GM13976 (cell line): ENCODE data around the gene MAP3K7.

Source experiments
- DNase-seq: peaks from one replicate; pipeline ENCODE4 v3.0.0; 2012; ENCODE audit warnings: low spot score
- in situ Hi-C: fragments of 300-500 bp; cut with MboI; formaldehyde crosslinking; loops from one replicate; pipeline ENCODE4 v1.12.0; 2022; ENCODE audit warnings: low sequenced_read_pairs, mixed read lengths, inconsistent platforms; ENCODE audit not compliant: unreplicated experiment
- TF ChIP-seq, protein P1 (sequence below): IDR thresholded peaks from 2 replicates; pipeline ENCODE4 v1.5.1; 2012; ENCODE audit warnings: borderline replicate concordance, mild to moderate bottlenecking; ENCODE audit not compliant: insufficient read depth; ENCODE audit errors: extremely low read depth, missing control alignments, control extremely low read depth

MAP3K7 gene

DNA sequence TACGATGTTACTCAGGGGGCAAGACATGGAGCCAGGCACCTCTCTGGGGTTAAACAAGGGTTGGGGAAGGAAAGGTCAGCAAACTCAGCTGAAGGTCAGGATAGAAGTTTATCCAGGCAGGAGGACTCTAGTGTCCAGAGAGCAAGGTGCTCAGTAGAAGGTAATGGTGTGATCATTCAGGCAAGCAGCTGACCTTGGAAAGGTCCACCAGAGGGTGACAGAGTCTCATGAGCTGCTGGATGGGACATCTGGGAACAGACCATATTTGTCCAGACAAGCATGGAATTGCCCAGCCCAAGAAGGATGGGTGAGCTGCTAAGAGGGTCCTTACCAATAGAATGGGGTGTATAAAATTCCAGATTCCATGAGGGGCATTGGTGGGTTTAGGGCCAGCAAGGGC, 89.5 kb downstream of the MAP3K7 start:
- DNase-seq, result no peak
- in situ Hi-C loops, result no loop called here
- TF ChIP-seq, protein P1, sequence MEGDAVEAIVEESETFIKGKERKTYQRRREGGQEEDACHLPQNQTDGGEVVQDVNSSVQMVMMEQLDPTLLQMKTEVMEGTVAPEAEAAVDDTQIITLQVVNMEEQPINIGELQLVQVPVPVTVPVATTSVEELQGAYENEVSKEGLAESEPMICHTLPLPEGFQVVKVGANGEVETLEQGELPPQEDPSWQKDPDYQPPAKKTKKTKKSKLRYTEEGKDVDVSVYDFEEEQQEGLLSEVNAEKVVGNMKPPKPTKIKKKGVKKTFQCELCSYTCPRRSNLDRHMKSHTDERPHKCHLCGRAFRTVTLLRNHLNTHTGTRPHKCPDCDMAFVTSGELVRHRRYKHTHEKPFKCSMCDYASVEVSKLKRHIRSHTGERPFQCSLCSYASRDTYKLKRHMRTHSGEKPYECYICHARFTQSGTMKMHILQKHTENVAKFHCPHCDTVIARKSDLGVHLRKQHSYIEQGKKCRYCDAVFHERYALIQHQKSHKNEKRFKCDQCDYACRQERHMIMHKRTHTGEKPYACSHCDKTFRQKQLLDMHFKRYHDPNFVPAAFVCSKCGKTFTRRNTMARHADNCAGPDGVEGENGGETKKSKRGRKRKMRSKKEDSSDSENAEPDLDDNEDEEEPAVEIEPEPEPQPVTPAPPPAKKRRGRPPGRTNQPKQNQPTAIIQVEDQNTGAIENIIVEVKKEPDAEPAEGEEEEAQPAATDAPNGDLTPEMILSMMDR, result no peak

DNA sequence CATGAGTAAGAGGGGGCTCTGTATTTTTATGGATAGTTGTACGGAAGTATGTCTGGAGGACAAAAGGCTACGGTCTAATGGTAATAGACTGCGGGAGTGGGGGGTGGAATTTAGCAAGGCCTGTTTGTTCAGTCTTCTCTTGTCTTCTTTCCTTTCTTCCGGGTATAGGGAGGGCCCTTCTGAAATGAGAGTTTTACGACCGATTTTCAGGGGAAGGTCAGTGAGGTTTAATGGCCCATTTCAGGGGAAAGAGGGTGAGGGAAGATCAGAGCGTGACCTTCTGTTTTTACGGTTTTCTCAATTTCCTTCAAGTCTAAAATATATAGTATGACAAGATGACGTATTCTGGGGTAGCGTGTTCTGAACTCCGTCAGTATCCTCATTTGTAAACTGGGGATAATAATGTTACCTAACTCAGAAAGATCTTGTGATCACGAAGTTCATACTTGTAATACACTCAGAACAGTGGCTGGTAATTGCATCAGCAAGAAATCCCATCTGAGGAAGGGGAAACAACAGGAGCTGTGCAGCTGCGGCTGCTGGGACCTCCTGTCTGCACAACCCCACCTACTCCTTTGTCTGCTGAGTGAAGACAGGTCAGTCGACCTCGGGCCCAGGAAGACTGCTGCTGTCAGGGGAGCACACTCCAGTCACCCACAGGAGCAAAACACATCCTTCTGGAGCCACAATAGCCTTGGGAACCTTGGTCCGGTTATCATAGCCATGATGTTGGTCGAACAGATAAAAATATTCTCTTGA, 90.4 kb downstream of the MAP3K7 start:
- in situ Hi-C loops, result no loop called here
- DNase-seq, result no peak

DNA sequence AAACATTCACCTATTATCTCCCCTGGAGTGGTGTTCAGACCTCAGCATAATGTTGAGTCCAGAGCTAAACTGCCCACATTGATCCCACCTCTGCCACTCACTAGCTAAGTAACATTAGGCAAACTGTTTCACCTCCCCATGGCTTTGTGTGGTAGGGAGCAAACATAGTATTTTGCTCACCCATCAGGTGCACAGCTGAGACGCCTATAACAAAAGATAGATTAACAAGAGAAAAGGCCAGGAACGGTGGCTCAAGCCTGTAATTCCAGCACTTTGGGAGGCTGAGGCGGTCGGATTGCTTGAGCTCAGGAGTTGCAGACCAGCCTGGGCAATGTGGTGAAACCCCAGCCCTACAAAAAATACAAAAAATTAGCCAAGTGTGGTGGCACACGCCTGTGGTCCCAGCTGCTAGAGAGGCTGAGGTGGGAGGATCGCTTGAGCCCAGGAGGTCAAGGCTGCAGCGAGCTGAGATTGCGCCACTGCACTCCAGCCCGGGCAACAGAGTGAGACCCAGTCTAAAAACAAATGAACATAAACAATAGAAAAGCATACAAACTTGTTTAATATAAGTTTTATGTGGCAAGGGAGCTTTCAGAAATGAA, 91.6 kb downstream of the MAP3K7 start:
- in situ Hi-C loops, result no loop called here
- TF ChIP-seq, protein P1, result no peak
- no peak for DNase-seq

More for the DNA sequence above, 90.4 kb downstream of the MAP3K7 start:
- TF ChIP-seq, protein P1, result no peak

DNA sequence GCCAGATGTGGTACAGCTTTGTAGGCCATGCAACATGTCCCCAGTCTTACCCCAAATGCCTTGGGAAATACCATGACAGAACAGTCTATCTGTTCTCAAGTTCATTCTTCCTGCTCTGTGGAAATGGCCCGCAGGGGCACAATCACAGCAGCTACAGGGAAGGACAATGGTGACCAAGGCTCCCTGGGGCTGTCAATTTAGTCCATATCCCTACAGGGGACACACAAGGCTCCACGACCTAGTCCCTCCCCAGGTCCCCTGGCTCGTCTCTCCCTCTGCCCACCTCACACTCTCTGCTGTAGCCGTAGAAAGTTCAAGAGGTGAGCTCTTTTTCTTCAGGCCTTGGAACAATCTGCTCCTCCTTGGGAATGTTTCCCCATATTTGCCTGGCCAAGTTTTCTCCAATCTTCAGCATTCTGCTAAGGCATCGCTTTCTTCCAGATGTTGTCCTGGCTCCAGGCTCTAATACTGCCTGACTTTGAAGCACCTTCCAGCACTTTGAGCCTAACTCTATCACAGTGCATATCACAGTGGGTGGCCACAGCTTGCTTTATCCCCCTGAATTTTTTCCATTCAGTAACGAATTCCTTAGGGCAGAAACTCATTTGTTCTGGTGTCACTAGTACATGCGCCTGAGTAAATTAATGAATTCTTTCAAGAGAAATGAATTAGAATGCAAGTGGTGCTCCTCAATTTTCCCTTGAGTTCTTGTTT, 92.6 kb downstream of the MAP3K7 start:
- TF ChIP-seq, protein P1, result no peak
- DNase-seq, result no peak
- in situ Hi-C loops, result no loop called here

DNA sequence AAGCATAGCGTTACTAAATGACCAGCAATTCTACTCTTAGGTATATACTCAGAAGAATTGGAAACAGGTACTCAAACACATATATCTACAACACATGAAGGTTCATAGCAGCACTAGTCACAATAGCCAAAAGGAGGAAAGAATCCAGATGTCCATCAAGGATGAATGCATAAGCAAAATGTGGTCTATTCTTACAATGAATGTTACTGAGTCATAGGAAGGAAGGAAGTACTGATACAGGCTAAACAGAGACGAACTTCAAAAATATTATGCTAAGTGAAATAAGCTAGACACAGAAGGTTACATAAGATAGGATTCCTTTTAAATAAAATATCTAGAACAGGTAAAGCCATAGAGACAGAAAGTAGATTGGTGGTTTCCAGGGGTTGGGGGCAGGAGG, 93.5 kb downstream of the MAP3K7 start:
- TF ChIP-seq, protein P1, result no peak
- in situ Hi-C loops, result no loop called here
- no peak for DNase-seq

DNA sequence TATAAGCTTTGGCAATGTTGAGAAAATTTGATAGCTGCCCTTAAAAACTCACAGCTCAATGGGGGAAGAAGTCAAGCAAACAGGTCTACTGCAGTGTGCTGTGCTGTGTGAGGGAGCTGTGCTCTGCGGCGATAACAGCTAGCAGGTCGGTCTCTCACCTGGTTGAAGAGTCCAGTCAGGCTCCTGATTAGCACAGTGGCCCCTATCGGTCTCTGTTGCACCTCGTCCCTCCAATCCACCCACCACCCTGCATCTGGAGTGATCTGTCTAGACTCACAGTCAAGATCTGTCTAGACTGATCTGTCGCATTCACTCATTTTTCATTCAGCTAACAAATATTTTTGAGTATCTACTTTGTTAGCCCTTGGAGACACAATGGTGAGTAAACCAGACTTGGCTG, 94.1 kb downstream of the MAP3K7 start:
- in situ Hi-C loops, result no loop called here
- DNase-seq, result no peak
- TF ChIP-seq, protein P1, result no peak
